Measurements from ENCODE around the gene SCN4B.

Gene SCN4B

DNA sequence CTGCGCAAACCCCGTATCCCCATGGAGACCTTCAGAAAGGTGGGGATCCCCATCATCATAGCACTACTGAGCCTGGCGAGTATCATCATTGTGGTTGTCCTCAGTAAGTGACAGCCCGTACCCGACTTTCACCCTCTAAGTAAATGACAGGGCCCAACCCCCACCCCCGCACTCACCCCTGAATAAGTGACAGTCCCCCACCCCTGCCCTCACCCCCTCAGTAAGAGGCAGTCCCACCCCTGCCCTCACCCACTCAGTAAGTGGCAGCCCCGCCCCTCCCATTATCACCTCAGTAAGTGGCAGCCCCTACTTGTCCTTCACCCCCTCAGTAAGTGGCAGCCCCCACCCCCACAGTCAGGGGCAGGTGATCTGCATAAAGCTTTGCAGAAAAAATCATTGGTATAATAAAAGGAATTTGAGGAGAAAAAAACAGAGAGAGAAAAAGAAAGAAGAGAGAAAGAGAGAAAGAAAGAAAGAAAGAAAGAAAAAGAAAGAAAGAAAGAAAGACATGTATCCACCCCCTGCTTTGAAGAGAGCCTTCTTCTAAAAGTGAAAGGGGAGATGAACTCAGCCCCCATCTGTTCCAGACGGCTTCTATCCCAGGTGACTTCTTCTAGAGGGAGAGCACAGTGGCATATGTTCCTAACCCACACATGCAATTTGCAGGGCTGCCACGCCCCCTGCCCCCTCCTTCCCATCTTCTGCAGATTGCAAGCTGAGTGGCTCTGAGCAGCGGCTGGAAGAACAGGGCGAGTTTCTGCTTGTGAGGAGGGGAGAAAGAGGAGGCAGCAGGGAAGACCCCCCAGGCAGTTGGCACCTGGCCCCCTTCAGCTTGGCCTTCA lies 53.4 kb downstream of the SCN4B start:
- DNase-seq, result peak; percentile 72

DNA sequence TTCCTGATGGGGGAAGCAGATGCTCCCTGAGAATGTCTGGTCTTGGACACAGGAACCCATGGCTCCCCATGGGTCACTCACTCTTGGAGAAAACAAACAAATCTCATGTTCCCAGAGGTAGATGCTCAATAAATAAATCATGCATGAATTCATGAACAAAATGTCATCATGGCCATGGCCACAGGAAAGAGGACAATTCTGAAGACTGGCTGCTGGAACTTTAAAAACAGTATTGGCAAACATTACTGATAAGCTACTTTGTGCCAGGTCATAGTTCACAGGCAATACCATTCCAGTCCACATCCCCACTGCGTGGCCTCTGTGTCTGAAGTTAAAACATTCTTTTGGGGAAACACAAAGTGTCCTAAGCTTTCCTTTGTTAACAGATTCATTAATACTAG lies 56.7 kb downstream of the SCN4B start:
- DNase-seq, result no peak

GRCh38 chr11:118095493-118095892 lies 57.1 kb downstream of the SCN4B start:
- peak; percentile 31 for DNase-seq

DNA sequence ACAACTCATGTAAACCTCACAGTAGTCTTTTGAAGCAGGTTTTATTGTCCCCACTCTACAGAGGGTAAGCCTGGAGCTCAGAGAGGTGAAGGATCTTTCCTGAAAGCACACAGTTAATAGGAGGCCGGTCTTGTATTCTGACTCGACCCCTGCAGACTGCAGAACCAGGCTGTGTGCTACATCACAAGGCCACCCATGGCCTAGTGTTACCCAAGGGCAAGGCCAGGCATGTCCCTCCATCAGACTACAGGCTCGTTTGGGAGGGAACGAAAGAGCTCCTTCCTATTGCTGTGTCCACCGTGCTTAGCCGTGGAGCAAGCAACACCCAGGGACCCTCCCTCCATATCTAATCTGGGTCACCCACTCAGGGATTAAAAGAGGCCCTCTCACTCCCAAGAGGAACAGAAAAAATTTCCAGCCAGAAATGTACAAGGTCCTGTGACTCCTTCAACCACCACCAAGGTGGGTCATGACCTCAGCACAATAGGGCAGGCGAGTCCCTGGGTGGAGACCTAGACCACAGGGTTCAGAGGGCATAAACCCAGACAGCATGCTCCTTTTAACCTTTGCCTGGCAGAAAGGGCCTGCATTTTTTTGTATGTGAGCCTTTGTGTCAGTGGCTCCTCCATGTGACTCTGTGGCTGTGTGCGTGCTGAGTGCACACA lies 59.6 kb downstream of the SCN4B start:
- no peak for DNase-seq

DNA sequence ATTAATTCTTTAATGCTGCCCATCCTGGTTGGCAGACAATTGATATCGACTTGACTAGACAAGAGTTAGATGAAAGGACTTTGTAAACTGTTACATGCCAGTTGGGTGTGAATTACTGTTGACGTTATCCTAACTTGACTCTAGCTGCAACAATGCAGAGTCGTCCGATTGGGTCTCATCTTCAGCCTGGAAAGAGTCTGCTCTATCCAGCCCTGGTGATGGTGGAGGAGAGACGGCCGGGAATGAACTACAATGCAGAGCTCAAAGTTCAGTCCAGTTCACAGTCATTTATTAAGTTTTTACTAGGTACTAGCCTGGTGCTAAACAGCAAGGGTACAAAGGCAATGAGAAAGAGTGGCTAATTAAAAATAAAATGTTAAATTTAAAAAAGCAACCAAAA lies 60.9 kb downstream of the SCN4B start:
- no peak for DNase-seq

DNA sequence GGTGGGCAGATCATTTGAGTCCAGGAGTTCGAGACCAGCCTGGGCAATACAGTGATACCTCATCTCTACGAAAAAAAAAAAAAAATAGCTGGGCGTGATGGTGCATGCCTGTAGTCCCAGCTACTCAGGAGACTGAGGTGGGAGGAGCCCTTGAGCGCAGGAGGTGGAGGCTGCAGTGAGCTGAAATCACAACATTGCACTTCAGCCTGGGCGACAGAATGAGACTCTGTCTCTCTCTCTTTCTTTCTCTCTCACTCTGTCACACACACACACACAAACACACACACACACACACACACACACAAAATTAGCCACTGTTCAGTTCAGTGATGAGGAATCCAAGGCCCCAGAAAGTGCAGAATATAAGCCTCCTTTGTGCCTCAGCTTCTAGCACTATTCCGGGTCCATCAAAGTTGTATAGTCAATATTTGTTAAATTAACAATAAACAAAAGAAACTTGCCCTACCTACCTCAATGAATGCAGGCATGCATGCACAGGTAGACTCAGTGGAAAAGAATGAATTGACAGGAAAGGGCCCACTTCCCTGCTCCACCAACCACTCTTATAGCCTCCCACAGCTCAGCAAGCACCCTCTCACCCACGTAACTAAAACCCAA lies 62.0 kb downstream of the SCN4B start:
- DNase-seq, result no peak

DNA sequence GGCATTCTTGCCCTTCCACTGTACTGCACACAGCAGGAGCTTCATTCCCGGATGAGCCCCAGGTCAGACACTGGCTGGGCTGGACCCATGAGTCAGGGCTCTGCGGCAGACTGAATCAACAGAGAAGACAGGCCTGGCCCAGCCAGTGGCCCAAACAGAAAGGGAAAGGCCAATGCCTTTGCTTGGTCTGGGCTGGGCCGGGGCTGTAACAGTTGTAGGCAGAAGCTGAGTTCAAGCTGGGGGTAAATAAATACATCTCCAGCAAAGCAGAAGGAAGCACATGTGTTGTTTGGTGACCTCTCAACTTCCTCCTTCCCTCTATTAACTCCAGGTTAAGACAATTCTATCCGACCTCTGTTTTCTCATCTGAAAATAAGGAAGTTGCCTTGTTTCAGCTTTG lies 64.1 kb downstream of the SCN4B start:
- no peak for DNase-seq

DNA sequence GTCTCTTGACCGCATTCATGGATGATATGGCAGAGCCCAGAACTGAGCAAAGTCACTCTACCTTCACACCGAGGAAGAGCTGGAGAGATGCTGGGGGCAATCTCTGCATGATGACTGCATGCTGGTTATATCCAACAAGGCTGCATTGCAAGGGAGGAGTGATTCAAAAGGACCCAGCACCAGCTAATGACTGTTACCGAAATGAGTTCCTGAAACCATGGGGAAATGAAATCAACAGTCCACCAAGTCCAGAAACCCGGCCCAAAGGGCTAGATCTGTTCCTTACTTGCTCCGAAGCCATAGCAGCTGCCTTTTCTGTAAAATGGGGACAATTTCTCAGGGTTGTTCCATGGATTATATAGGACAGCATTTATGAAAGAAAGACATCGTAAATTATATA lies 64.7 kb downstream of the SCN4B start:
- DNase-seq, result no peak

GRCh38 chr11:118086913-118087768 lies 65.5 kb downstream of the SCN4B start, which contains the start of gene SMIM35:
SMIM35 (minus strand) TSS chr11:118086963; CDS start chr11:118086757, 206 bp downstream.
- DNase-seq, result no peak

DNA sequence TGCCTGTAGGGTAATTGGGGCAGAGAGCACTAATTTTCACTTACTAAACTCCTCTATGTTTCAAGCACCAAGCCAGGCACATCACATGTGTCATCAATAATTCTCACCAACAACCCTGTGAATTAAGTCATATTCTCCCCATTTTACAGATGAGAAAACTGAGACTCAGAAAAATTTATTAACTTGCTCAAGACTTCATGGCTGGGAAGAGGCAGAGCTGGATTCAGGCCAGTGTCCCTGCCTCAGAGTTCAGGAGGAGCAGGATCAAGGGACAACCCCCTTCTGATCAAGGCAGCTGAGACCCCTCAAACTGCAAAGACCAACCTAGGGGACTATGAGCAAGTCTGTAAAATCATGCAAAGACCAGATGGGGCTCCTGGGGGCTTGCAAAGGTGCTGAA lies 68.0 kb downstream of the SCN4B start:
- no peak for DNase-seq

DNA sequence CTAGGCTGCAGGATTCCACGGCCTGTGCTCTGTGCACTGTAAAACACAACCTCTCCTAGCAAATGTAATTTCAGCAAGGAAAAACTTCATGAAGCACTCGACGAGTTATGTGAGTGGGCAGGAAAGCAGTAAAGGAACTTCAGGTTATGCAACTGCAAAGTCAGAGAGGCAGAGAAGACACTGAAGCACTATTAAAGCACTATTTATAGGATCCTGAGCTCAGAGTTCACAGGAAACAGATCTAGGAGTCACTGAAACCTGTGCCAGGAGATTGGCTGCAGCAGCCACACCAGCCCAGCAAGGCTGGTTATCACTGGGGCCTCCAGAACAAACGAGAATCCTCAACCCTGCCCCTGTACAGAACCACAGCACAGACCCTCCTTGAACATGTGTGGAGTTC lies 68.4 kb downstream of the SCN4B start:
- no peak for DNase-seq

Measured in eye (tissue), 1 donor.